GF-D8 (cell line): Measurements from ENCODE around the gene TEDDM1.
A peak's percentile ranks its signal among the peaks of the same experiment; 100 is the strongest.
"Not testable (repeated sequence)": the region's sequence is repeated elsewhere in the genome, so short reads cannot be mapped to it uniquely, and the experiment has no call there.

ENCODE experiments used
- DNase-seq: peaks from one replicate; lab custom pipeline; 2025; lab: John Stamatoyannopoulos, UW

The TEDDM1 gene, protein sequence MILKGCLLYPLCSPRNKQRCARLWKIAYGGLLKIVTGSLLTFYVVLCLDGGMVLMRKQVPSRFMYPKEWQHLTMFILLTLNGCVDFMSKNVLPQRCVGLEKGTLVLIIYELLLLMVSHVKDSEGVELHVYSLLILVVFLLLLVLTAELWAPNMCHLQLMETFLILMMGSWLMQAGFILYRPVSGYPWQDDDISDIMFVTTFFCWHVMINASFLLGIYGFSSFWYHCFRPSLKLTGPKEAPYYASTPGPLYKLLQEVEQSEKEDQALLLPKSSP

DNA sequence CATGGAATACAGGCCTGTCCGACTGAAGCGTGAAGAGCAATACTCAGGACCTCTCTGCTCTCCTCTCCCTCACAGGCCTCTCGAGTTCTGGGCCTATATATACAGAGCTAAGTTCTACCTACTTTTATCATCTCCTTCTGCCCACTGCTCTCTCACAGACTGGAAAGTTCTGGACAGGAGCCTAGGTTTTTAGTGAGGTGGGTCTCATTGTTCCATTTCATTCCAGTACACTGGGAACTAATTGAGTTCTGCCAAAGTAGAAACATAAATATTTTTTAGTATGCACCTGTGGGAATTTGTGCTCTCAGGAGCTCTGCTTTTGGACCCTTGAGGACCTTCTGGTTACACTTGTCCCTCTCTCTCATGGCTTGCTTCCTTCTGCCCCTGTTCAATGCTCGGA is at the start of gene TEDDM1:
Gene TEDDM1 (minus strand): TSS at position 101 of the 400 bp plus-strand sequence. CDS start 182 bp downstream, outside the sequence.
- DNase-seq, result no peak

DNA sequence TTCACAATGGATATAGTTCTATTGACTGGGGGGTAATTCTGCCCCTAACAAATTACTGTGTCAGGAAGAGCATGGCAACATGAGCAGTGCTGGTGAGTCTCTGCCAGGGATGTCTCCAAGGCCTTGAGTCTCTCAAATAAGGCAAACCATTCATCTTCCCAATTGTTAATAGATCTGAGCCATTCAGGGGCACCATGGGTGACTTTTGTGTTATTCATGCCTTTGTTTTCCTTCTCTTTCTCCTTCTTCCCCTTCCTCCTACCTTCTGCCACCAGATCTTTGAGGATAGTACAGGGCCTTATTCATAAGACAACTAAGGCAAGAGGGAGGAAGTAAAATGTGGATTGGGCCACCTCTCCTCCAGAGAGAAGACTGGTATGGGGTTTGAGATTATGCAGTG is 49.6 kb upstream of the TEDDM1 start, which contains the start of gene RGSL1:
Gene RGSL1 (plus strand): TSS at position 60 of the 400 bp plus-strand sequence. CDS start 20 bp downstream, at position 80.
- DNase-seq, result no peak

DNA sequence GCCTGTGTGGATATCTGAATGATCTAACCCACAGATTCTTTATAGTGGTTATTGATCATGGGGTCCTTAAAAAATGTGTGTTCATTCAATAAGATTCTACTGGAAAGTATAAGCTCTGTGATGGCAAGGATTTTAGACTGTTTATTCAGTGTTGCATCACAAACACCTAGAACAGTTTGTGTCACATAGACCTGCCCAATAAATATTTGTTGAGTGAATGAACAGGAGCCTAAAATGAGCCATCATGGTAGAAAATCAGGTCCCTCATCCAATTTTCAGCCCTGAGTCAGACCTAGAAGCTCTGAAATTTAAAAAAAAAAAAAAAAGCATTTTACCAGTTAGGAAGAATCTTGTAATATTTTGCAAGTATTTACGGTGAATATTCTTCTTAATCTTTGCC is 47.2 kb upstream of the TEDDM1 start:
- DNase-seq, result no peak

DNA sequence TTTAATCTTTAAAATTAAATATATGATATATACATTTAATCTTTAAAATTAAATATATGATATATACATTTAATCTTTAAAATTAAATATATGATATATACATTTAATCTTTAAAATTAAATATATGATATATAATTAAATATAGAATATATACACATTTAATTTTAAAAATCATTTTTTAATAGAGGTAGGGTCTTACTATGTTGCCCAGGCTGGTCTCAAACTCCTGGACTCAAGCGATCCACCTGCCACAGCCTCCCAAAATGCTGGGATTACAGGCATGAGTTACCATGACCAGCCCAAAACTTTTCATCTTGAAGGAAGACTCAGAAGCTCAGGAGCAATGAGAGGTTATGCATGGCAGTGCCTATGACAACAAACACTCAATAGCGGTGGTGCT is 46.7 kb upstream of the TEDDM1 start:
- not testable (repeated sequence) for DNase-seq

DNA sequence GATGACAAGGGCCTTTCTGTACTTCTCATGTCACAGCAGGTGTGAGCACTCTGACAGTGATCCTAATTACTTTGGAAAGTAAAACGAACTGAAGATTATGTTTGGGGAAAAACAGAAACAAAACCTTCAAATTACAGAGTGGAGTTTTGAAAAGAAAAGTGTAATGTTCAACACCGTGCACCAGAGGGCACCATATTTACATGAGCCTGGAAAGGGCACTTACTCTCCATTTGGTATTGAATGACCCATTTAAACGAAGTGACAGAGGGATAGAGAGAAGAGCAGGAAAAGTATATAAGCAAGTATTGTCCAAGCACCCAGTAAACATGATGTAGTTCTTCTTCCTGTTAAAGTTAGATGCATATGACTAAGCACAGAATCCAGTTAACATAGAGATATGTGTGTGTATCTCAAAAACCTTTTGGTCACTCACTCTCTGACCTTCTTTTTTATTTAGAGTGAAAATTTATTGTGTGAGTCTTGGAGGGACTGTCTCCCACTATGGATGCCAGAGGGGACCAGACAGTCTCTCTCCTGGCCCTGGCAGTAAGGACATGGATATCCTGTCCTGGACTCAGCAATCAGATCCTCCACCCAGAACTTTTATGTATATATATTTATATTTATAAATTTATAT is 45.7 kb upstream of the TEDDM1 start:
- peak; percentile 29 for DNase-seq

DNA sequence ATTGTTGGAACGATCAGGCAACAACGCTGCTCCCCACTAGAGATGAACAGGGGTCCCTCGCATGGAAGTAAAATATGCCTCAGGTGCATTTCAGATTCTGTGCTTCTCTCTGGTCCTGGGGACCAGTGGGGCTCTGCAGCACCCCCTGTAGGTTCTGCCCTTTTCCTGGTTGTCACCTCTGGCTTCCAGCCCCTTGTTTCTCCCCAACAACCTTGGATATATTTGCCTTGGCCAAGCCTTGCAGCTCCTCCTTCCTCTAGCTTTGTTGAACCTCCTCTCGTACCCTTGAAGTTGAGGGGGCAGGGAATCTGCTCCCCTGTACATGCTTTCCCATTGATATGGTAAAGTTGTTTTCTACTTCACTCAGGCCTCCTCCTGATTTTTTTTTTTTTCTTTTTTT is 44.0 kb upstream of the TEDDM1 start:
- DNase-seq, result no peak

DNA sequence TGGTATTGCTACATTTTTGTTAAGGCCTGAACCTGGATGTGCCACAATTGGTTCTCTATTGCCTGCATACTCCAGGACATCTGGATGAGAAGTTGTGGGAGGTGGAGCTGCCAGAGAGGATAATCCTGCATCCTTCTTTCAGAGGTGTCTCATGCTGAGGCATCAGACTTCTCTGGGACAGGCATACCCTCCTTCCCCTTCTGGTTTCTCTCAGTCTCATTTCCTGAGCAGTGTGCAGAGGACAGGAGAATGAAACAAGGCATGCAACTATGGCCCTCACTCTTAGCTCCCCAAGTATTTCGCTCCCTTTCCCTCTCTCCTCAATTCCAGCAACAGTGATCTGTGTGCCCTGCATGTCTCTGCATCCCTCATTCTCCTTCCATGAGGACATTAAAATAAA is 41.9 kb upstream of the TEDDM1 start:
- DNase-seq, result no peak

DNA sequence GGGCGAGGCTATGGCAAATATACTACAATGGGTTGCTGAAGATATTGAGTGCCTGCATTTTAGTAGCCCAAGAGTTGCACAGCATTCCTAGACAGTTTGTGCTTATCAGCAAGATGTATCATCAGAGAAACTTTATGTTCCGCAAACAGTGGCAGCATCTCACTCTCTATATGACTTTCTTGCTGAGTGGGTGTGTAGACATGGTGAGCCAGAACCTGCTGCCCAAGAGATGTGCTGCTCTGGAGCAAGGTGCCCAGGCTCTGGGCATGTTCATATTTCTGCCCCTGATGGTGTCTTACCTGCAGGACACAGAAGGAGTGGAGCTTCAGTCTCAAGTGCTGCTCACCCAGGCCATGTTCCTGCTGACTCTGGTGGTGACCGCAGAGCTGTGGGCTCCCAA is 41.3 kb upstream of the TEDDM1 start:
- DNase-seq, result no peak

DNA sequence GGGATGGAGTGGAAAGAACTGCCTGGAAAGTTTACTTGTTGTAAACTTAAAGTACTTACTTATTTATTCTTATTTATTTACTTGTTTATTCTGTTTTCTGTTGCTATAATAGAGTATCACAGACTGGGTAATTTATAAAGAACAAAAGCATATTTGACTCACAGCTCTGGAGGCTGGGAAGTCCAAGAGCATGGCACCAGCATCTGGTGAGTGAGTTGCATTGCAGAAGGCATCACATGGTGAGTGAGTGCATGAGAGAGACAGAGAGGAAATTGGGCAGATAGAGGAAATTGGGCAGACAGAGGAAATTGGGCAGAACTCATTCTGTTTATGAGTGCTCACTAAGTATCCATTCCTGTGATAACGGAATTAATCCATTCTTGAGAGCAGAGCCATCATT is 37.9 kb upstream of the TEDDM1 start:
- DNase-seq, result no peak

DNA sequence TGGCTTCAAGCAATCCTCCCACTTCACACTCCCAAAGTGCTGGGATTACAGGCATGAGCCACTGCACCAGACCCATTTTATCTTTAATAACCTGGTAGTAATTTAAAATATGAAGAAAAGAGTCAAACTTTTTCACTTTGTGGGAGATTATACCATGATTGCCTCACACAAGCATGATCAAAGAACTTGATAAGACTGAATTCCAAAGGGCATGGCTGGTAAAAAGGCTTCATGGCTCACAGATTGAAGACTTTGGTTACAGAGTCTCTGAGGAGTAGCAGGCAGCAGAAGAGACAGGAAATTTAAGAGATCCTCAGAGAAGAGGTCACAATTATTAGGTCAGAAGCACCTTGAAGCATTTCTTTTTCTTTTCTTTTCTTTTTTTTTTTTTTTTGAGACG is 33.1 kb upstream of the TEDDM1 start:
- DNase-seq, result no peak

DNA sequence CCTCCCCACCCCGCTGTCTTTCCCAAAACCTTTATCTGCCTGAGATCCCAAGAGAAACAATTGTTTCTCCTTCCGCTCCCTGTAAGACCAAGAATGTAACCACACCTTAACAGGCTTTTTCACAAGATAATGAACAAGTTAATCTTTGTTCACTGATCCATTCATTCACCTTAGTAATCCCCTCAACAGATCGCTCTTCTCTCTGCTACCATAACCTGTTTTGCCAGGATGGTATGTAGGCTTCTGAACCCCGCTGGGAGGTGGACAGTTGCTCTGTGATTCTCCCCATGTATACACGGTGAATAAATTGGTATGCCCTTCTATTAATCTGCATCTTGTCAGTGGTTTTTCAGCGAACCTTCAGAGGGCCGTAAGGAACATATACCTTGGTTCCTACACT is 30.8 kb upstream of the TEDDM1 start:
- no peak for DNase-seq

DNA sequence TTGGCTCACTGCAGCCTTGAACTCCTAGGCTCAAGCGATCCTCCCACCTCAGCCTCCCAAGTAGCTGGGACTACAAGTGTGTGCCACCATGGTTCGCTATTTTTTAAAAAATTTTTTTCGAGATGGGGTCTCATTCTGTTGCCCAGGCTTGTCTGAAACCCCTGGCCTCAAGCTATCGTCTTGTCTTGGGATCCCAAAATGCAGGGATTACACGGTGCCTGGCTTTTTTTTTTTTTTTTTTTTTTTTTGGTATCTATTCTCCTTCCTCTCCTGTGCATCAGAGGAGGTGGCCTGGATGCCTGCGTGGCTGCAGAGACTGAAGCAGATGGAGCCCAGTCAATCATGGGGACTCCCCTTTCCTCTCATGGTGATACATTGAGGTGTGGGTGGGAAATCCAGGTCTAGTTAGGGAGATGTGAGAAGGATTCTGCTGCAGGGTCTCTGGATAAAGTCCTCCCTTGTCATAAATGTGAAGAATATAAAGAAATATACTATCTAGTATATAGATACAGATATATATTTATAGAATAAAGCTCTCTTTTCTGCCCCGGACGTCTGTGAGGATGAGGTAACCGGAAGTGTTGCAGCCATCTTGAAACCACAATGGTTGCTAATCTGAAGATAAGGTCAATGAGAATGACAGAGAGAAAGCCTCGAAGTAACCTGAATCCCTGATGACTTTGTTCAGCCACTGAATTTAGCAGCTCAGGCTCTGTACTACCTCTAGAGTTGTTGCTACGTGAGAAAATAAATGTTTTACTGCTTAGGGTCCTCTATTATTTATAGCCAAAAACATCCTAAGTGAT is 30.0 kb upstream of the TEDDM1 start:
- peak; percentile 77 for DNase-seq

DNA sequence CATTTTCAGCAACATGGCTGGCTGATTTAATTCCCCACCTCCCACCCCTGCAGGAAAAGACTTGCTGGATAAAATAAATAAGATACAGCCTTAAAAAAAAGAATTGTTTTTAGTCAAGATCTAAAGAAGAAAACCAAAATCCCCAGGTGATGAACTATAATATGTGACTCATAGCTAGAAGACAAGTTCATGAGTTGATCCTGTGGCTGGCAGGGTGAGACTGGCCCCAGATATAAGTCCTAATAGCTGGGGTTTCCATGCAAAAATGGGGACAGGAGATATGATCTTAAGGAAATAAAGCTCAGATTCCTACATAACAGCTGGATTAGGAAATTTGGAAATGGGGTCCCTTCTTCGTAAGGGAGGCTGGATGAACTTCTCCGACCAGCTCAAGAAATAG is 27.6 kb upstream of the TEDDM1 start:
- DNase-seq, result no peak

DNA sequence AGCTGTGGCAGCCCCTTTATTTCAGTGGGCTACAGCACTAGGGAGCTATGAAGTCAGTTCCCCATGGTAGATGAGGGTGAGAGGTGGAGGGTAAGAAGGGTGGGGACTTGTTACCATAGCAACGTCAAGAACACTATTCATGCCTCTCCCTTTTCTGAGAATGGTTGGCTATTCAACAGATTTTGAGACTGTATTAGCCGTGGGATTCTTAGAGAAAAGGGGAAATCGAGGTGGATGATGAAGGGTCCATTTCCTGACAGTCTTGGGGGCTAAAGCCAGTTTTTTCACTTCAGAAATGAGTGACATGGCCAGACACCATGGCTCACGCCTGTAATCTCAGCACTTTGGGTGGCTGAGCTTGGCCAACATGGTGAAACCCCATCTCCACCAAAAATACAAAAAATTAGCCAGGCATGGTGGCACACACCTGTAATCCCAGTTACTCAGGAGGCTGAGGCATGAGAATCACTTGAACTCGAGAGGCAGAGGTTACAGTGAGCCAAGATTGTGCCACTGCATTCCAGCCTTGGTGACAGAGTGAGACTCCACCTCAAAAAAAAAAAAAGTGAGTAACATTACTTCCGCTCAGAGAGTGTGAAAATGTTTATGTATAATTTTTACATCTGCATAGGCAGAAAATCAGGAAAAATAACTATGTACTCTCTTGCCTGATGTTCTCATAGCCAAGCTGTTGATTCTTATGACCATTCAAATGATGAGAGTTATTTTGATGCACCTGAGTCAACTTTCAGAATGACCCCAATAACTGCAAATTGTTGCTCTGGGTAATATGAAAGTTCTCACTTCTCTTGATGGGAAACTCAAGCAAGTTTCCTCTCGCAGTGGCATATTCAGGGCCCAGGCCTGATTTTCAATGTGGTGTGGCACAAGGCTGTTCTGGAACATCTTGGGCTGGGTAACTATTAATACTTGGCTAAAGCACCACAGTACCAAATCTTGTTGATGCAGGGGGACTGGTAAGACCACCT is 26.3 kb upstream of the TEDDM1 start:
- no peak for DNase-seq

DNA sequence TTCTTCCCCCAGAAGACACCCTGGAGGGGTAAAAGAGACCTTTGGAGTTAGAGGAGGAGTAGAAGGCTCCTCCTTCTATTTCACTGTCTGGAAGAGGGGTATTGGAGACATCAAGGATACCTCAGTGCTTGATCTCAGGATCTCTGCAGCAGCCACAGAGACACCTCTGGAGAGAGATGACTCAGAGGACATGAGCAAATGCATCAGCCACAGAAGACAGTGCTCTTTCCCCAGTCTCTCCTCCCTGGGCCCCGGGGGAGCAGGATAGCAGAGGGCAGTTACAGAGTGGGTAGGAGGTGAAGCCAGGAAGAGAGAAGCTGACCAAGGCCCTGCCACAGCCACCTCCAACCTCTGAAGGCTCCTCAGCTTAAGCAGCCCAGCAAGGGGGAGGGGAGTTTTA is 15.3 kb upstream of the TEDDM1 start:
- DNase-seq, result no peak

DNA sequence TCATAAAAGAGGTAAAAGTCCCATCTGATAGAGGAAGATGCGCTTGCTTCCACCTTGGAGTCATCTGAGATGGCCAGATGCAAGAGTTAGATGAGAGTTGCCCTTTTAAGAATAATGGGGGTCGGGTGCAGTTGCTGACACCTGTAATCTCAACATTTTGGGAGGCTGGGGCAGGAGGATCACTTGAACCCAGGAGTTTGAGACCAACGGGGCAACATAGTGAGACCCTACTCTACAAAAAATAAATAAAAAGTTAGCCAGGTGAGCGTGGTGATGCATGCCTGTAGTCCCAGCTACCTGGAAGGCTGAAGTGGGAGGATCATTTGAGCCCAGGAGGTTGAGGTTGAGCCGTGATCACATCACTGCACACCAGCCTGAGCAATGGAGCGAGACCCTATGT is 13.5 kb upstream of the TEDDM1 start:
- no peak for DNase-seq

DNA sequence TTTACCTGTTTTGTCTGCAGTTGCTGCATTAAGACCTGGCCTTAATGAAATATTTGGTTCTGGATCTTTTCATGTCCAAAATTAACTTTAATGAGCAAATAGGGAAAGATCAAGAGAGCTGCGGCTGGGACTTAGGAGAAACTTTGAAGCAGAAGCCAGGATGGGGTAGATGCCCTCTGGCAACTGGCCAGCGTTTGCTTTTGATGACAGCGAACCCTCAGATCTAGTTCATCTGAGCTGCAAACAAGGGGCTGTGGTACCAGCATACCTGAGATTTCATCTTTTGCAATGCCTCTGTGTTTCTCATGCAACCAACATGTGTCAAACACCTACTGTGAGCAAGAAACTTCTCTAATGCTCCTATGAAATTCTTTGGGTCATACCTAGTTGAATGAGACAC is 13.0 kb upstream of the TEDDM1 start:
- DNase-seq, result no peak

DNA sequence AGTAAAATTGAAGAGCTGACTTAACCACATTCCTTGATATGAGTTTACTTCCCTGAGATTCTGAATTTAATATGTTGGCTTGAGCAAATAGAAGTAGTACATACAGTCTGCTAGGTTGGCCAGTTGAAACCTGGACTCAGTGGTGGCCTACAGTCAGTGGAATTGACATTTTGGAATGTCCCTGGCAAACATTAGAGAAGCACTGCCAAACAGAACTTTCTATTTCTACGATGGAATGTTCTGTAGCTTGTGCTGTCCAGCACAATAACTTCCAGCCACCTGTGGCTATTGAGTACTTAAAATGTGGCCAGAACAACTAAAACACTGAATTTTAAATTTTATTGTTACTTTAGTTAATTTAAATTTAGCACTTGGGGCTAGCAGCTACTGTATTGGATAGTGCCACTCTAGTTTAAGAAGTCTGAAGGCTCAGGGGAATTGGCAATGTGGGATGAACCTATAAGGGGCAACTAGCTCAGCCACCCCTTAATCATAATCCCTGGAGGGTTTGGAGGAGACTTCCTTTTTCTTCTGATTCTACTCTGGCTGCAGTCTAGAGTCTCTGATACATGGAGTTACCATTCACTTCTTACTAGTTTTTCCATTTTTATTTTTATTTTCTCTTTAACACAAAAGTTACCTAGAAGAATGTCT is 10.3 kb upstream of the TEDDM1 start:
- no peak for DNase-seq

DNA sequence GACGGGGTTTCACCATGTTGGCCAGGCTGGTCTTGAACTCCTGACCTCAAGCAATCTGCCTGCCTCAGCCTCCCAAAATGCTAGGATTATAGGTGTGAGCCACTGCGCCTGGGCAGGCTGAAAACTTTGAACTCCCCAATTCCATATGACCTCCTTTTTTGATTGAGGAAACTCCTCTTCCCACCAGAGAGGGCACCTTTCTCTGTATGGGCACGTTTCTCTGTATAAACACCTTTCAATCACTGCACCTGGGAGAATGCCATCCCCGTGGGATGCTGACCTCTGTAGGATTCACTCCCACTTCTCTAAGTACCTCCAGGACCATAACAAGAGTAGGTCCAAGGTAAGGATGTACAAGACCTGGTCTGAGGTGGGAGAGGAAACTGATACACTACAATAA is 9.7 kb upstream of the TEDDM1 start:
- DNase-seq, result no peak

DNA sequence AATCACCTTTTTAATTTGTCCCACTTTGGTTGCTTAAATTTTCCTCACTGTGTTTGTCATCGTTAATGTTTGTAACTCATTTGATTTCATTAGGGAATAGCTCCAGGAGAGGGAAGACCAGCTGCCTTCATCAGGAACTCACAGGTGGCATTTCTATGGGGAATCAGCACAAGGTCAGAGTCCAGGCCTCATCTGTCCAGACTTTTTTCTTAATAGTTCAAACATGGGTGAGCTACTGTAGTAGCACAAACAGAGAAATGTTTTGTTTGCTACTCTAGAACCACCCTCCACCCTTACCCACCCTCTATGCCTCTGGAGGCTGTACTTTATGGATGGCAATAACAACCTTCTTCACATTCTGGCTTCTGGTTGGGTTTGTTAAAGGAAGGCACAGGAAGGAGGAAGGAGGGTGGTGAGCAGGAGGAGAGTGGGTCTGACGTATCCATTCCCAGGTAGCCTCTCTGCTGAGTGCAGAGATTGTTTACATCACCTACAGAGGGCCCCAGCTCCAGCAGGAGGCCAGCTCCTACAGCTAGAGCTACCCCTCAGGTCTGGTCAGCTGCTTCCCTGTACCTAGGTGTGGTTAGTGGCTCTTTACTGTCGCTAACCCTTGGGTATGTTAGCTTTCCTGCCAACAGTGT is 8.1 kb upstream of the TEDDM1 start:
- no peak for DNase-seq

DNA sequence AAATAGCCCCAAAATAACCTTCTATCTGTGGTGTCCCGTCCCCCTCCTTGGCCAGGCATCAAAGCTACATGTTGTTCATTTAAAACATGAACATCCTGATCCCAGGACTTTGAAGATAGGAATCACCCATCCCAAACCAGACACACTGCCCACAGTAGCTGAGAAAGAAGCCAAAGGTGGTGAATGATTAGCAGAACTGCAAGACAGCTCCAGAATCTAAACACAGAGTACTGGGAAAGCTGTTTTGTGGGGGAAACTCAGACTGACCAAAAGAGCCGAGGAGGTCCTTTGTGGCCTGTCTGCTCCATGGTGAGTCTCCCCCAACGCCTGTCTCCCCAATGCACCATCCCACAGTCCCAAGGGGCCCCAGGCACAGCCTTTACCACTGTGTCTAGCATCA is 7.3 kb upstream of the TEDDM1 start:
- DNase-seq, result no peak
